Gastrocnemius medialis (tissue), 4 donors: ENCODE results near the gene TMEM91. TPM values are rescaled to one million over a fixed set of nuclear protein-coding genes. Genes with fewer than 3 reads are reported as not detected.
"Not testable (repeated sequence)": the region's sequence is repeated elsewhere in the genome, so short reads cannot be mapped to it uniquely, and the experiment has no call there.

ENCODE experiments used
- ATAC-seq, 2 donors: fragments of 150-250 bp; one replicate each; pipeline ENCODE4 v1.9.1; 2016
- DNase-seq, 2 donors: peaks; one replicate each; pipeline ENCODE4 v3.0.0-alpha.2; 2019
- H3K27ac ChIP-seq, 4 donors: fragments of 200-600 bp; sonication (generic); 1 replicate in 1 of 4; 2 replicates in 3 of 4; pipeline ENCODE4 v1.5.1; 2016 to 2018; ENCODE audit warnings: mild to moderate bottlenecking in 2 of 4, moderate library complexity in 1 of 4
- H3K27me3 ChIP-seq, 3 donors: fragments of 200-600 bp; sonication (generic) in 2 of 3; 1 replicate in 1 of 3; 2 replicates in 2 of 3; pipeline versions ENCODE4 v1.5.1 to v1.6.0; 2016 to 2019; ENCODE audit warnings: mild to moderate bottlenecking in 1 of 3, moderate library complexity in 1 of 3
- H3K36me3 ChIP-seq, 2 donors: fragments of 200-600 bp; sonication (generic) in 1 of 2; one replicate each; pipeline ENCODE4 v1.5.1; 2017 to 2018
- H3K4me1 ChIP-seq, 2 donors: fragments of 200-600 bp; sonication (generic) in 1 of 2; one replicate each; pipeline ENCODE4 v1.5.1; 2016 to 2017; ENCODE audit warnings: mild to moderate bottlenecking in 2 of 2
- H3K4me3 ChIP-seq, 4 donors: fragments of 200-600 bp; sonication (generic) in 3 of 4; 1 replicate in 1 of 4; 2 replicates in 3 of 4; pipeline ENCODE4 v1.5.1; 2016 to 2019; ENCODE audit warnings: mild to moderate bottlenecking in 2 of 4
- H3K9me3 ChIP-seq, 3 donors: fragments of 200-600 bp; sonication (generic) in 2 of 3; 1 replicate in 1 of 3; 2 replicates in 2 of 3; pipeline ENCODE4 v1.5.1; 2016 to 2019
- CTCF ChIP-seq, 5 experiments: fragments of 450-650 bp in 3 of 5; fragments of 200-600 bp in 2 of 5; sonication (generic) in 2 of 5; IDR thresholded peaks in 4 of 5; conservative IDR thresholded peaks in 1 of 5; 1 replicate in 4 of 5; 2 replicates in 1 of 5; pipeline ENCODE4 v1.5.1; 2016 to 2019; ENCODE audit warnings: antibody characterized with exemption in 5 of 5, mild to moderate bottlenecking in 3 of 5, moderate library complexity in 3 of 5
- POLR2A ChIP-seq, 2 donors: fragments of 450-650 bp; IDR thresholded peaks; one replicate each; pipeline ENCODE4 v1.6.1; 2017; ENCODE audit warnings: antibody characterized with exemption in 2 of 2, mild to moderate bottlenecking in 2 of 2, moderate library complexity in 2 of 2
- in situ Hi-C, 4 donors: fragments of 200-750 bp; cut with MboI; loops; one replicate each; pipeline versions ENCODE4 v1.15.0 to v1.8.0; 2017; ENCODE audit warnings: low sequenced_read_pairs in 4 of 4
- intact Hi-C: fragments of 100-400 bp; cut with DNase I; formaldehyde crosslinking; loops from one replicate; pipeline ENCODE4 v1.15.1; 2023; ENCODE audit warnings: low total_unique reads
- total RNA-seq, 4 donors: library from RNA; depleted of rRNA; stranded (reverse); fragments of >200 nt; gene quantifications; one replicate each; pipeline versions ENCODE4 v1.1.0 to v1.2.3, GENCODE V29; 2016

TMEM91 gene
- total RNA-seq, 4 donors from 2014 or later: 1.6 to 13.6 (median 4.7) TPM

- Histone ChIP-seq H3K4me3 (no peak overlapping the region), H3K27ac (no peak overlapping the region), H3K27me3 (no peaks in the 10 kb centered on the region), H3K9me3 (no peaks in the 10 kb centered on the region), H3K4me1 (no peaks in the 10 kb centered on the region), H3K36me3 (peaks cover 0 to 4% of the 10 kb centered on the region in 2 donors)
- intact Hi-C loops: no loop called here
- TF ChIP-seq CTCF (IDR thresholded peaks at IDR 0.05 in 4 of 5, conservative IDR thresholded peaks at IDR 0.05 in 1 of 5): no peak
- no peak for TF ChIP-seq POLR2A (IDR thresholded peaks at IDR 0.05)
- in situ Hi-C loops: no loop called here
- no peak for ATAC-seq
- DNase-seq: no peak
These were observed 34.5 kb upstream of the TMEM91 start for GRCh38 chr19:41341669-41342490.

GRCh38 chr19:41344162-41344561 is 32.2 kb upstream of the TMEM91 start:
- Histone ChIP-seq H3K4me3 (no peak overlapping the region), H3K27me3 (peaks cover 0 to 3% (median 0%) of the 10 kb centered on the region in 3 donors), H3K4me1 (no peaks in the 10 kb centered on the region), H3K27ac (no peak overlapping the region), H3K36me3 (peaks cover 0 to 4% of the 10 kb centered on the region in 2 donors), H3K9me3 (no peaks in the 10 kb centered on the region)
- ATAC-seq: no peak
- no peak for DNase-seq
- in situ Hi-C loops: no loop called here
- intact Hi-C loops: no loop called here
- TF ChIP-seq POLR2A (IDR thresholded peaks at IDR 0.05) (no peak), CTCF (IDR thresholded peaks at IDR 0.05 in 4 of 5, conservative IDR thresholded peaks at IDR 0.05 in 1 of 5) (no peak)

- H3K27ac ChIP-seq, H3K9me3 ChIP-seq, H3K4me1 ChIP-seq, in situ Hi-C loops, DNase-seq, ATAC-seq, intact Hi-C loops, H3K36me3 ChIP-seq, H3K4me3 ChIP-seq: not testable (repeated sequence)
- H3K27me3 ChIP-seq: peaks cover 5 to 23% (median 17%) of the 10 kb centered on the region in 3 donors
These were observed 29.4 kb upstream of the TMEM91 start for GRCh38 chr19:41346916-41347315.

- peak in 1 of 2 donors; percentile 4 for ATAC-seq
- intact Hi-C loops: loop anchor here (5.0 kb wide), 1 partner anchor 149 kb away; no protein-coding TSS in a partner anchor
- H3K27me3 ChIP-seq: peaks cover 27 to 51% (median 45%) of the 10 kb centered on the region in 3 donors
- in situ Hi-C loops: no loop called here
- H3K27ac ChIP-seq: peak overlapping the region; percentile 75 to 80 (median 80)
- peaks cover 0 to 32% of the 10 kb centered on the region in 2 donors for H3K4me1 ChIP-seq
- peak overlapping the region; percentile 67 to 76 (median 73) for H3K4me3 ChIP-seq
- no peaks in the 10 kb centered on the region for H3K9me3 ChIP-seq
- H3K36me3 ChIP-seq: no peaks in the 10 kb centered on the region
- no peak for DNase-seq
- no peak for TF ChIP-seq CTCF (IDR thresholded peaks at IDR 0.05 in 4 of 5, conservative IDR thresholded peaks at IDR 0.05 in 1 of 5)
- TF ChIP-seq POLR2A (IDR thresholded peaks at IDR 0.05): no peak
These were observed 25.5 kb upstream of the TMEM91 start for GRCh38 chr19:41350735-41351338.
